Measurements from ENCODE around the gene SRCIN1. TPM values are rescaled to one million over a fixed set of nuclear protein-coding genes. Genes with fewer than 3 reads are reported as not detected.

Gene SRCIN1
- total RNA-seq, 2 donors from 2014 or later, result 11.2 to 19.8 TPM

GRCh38 chr17:38602956-38603785, 2.6 kb downstream of the SRCIN1 start:
- no peak for DNase-seq
- ATAC-seq, result no peak
- intact Hi-C loops (cut with DNase I), result no loop called here
- H3K4me1 ChIP-seq, result peaks cover 31% of the 10 kb centered on the region
- H3K27me3 ChIP-seq, result no peaks in the 10 kb centered on the region
- no peak for TF ChIP-seq POLR2A (IDR thresholded peaks at IDR 0.05)
- no peak for TF ChIP-seq CTCF (IDR thresholded peaks at IDR 0.05)
- H3K9me3 ChIP-seq, result no peaks in the 10 kb centered on the region
- H3K36me3 ChIP-seq (replicated peaks in 1 of 2; ENCODE audit: insufficient read depth in 1 of 2, low read depth in 2 of 2), result no peaks in the 10 kb centered on the region
- no peak overlapping the region for H3K4me3 ChIP-seq
- 61 to 64% methylated on average over 13 of the region's 13 CpGs for WGBS, 2 donors
- H3K27ac ChIP-seq, result no peak overlapping the region

- DNase-seq (no peak), ATAC-seq (no peak)
- Histone ChIP-seq H3K4me3 (no peak overlapping the region), H3K27ac (no peak overlapping the region), H3K9me3 (no peaks in the 10 kb centered on the region), H3K36me3 (replicated peaks in 1 of 2; ENCODE audit: insufficient read depth in 1 of 2, low read depth in 2 of 2) (no peaks in the 10 kb centered on the region), H3K4me1 (peaks cover 29% of the 10 kb centered on the region), H3K27me3 (no peaks in the 10 kb centered on the region)
- intact Hi-C loops (cut with DNase I), result no loop called here
- TF ChIP-seq POLR2A (IDR thresholded peaks at IDR 0.05) (no peak), CTCF (IDR thresholded peaks at IDR 0.05) (no peak)
- 14 to 40% methylated on average over 1 to 2 of the region's 2 CpGs for WGBS, 2 donors
These were observed 3.3 kb downstream of the SRCIN1 start for GRCh38 chr17:38602453-38602852.

GRCh38 chr17:38601539-38602351, 4.0 kb downstream of the SRCIN1 start:
- peaks cover 22% of the 10 kb centered on the region for H3K4me1 ChIP-seq
- intact Hi-C loops (cut with DNase I), result no loop called here
- no peaks in the 10 kb centered on the region for H3K9me3 ChIP-seq
- TF ChIP-seq POLR2A (IDR thresholded peaks at IDR 0.05), result no peak
- TF ChIP-seq CTCF (IDR thresholded peaks at IDR 0.05), result no peak
- no peaks in the 10 kb centered on the region for H3K36me3 ChIP-seq (replicated peaks in 1 of 2; ENCODE audit: insufficient read depth in 1 of 2, low read depth in 2 of 2)
- ATAC-seq (no peak), DNase-seq (no peak)
- H3K27me3 ChIP-seq, result no peaks in the 10 kb centered on the region
- H3K27ac ChIP-seq, result no peak overlapping the region
- 47 to 58% methylated on average over 23 to 24 of the region's 24 CpGs for WGBS, 2 donors
- H3K4me3 ChIP-seq, result no peak overlapping the region

- Histone ChIP-seq H3K27me3 (no peaks in the 10 kb centered on the region), H3K36me3 (replicated peaks in 1 of 2; ENCODE audit: insufficient read depth in 1 of 2, low read depth in 2 of 2) (no peaks in the 10 kb centered on the region), H3K4me3 (no peak overlapping the region), H3K4me1 (peaks cover 15% of the 10 kb centered on the region), H3K27ac (no peak overlapping the region), H3K9me3 (no peaks in the 10 kb centered on the region)
- intact Hi-C loops (cut with DNase I), result no loop called here
- no peak for ATAC-seq
- peak in 1 of 4 donors; percentile 28 for DNase-seq
- WGBS, 2 donors, result 53 to 58% methylated on average over 5 to 8 of the region's 8 CpGs
- no peak for TF ChIP-seq POLR2A (IDR thresholded peaks at IDR 0.05)
- TF ChIP-seq CTCF (IDR thresholded peaks at IDR 0.05), result no peak
These were observed 4.8 kb downstream of the SRCIN1 start for GRCh38 chr17:38600906-38601305.
